ENCODE data around the gene MRTFA.
A peak's percentile ranks its signal among the peaks of the same experiment; 100 is the strongest.

- no peak for TF ChIP-seq POLR2AphosphoS5 (IDR thresholded peaks at IDR 0.05; ENCODE audit: low read depth, low read length)
- no peak for TF ChIP-seq POLR2A (IDR thresholded peaks at IDR 0.05; ENCODE audit: low read depth, low read length)
- peak; percentile 30; the same call in 1 of the 2 replicates for TF ChIP-seq SPI1 (IDR thresholded peaks at IDR 0.05; ENCODE audit: low read depth, low read length)
Observed at GRCh38 chr22:40519284-40519947, 117.1 kb downstream of the MRTFA start.
